ENCODE data around the gene EIF4G3.

EIF4G3 gene

DNA sequence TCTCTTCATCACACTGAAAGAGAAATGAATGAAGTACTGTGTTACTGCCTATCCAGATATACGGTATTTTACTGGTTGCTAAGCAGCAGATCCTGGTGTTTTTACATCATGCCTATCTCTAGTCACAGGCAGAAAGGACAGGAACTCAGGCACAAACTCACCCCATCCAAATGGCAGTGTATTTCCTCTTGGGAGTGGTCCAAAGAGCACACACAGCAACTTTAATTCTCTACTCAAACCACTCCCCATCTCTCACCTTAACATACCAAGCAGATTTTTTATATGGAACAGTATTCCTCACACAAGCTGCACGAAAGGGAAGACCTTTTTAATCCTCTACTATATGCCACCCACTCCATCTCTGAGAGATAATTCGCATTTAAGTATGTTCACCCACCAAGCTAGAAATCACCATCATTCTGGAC, 27.3 kb downstream of the EIF4G3 start (continued):
- TF ChIP-seq, protein P1, sequence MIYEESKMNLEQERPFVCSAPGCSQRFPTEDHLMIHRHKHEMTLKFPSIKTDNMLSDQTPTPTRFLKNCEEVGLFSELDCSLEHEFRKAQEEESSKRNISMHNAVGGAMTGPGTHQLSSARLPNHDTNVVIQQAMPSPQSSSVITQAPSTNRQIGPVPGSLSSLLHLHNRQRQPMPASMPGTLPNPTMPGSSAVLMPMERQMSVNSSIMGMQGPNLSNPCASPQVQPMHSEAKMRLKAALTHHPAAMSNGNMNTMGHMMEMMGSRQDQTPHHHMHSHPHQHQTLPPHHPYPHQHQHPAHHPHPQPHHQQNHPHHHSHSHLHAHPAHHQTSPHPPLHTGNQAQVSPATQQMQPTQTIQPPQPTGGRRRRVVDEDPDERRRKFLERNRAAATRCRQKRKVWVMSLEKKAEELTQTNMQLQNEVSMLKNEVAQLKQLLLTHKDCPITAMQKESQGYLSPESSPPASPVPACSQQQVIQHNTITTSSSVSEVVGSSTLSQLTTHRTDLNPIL (CRISPR knock-in tag; IDR thresholded peaks at IDR 0.05; ENCODE audit: low read depth), result no peak

DNA sequence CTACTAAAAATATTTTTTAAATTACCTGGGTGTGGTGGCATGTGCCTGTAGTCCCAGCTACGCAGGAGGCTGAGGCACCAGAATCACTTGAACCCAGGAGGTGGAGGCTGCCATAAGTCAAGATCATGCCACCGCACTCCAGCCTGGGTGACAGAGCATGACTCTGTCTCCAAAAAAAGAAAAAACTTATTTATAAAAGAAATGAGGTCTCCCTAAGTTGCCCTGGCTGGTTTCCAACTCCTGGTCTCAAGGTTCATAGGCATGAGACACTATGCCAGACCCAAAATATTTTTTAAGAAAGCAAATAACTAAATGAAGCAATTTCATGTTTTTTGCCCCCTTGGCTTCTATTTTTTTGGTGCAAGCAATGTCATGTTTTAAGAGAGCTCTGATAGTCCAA, 32.9 kb downstream of the EIF4G3 start:
- no peak for ATAC-seq
- no peak for TF ChIP-seq ZNF70 (CRISPR knock-in tag; IDR thresholded peaks at IDR 0.05)
- TF ChIP-seq ZNF565 (CRISPR knock-in tag; conservative IDR thresholded peaks at IDR 0.05; ENCODE audit: low read depth), result no peak
- TF ChIP-seq ZFP3 (CRISPR knock-in tag; IDR thresholded peaks at IDR 0.05), result no peak
- TF ChIP-seq ARNTL (CRISPR knock-in tag; IDR thresholded peaks at IDR 0.05; ENCODE audit: borderline replicate concordance, low read depth), result no peak
- TF ChIP-seq, protein P1 (CRISPR knock-in tag; IDR thresholded peaks at IDR 0.05; ENCODE audit: low read depth), result no peak
- TF ChIP-seq, protein P2, sequence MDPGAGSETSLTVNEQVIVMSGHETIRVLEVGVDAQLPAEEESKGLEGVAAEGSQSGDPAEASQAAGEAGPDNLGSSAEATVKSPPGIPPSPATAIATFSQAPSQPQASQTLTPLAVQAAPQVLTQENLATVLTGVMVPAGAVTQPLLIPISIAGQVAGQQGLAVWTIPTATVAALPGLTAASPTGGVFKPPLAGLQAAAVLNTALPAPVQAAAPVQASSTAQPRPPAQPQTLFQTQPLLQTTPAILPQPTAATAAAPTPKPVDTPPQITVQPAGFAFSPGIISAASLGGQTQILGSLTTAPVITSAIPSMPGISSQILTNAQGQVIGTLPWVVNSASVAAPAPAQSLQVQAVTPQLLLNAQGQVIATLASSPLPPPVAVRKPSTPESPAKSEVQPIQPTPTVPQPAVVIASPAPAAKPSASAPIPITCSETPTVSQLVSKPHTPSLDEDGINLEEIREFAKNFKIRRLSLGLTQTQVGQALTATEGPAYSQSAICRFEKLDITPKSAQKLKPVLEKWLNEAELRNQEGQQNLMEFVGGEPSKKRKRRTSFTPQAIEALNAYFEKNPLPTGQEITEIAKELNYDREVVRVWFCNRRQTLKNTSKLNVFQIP (CRISPR knock-in tag; IDR thresholded peaks at IDR 0.05; ENCODE audit: borderline replicate concordance, low read depth), result no peak
- TF ChIP-seq ZC3H10 (CRISPR knock-in tag; IDR thresholded peaks at IDR 0.05), result no peak
- TF ChIP-seq, protein P3, sequence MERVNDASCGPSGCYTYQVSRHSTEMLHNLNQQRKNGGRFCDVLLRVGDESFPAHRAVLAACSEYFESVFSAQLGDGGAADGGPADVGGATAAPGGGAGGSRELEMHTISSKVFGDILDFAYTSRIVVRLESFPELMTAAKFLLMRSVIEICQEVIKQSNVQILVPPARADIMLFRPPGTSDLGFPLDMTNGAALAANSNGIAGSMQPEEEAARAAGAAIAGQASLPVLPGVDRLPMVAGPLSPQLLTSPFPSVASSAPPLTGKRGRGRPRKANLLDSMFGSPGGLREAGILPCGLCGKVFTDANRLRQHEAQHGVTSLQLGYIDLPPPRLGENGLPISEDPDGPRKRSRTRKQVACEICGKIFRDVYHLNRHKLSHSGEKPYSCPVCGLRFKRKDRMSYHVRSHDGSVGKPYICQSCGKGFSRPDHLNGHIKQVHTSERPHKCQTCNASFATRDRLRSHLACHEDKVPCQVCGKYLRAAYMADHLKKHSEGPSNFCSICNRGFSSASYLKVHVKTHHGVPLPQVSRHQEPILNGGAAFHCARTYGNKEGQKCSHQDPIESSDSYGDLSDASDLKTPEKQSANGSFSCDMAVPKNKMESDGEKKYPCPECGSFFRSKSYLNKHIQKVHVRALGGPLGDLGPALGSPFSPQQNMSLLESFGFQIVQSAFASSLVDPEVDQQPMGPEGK (CRISPR knock-in tag; IDR thresholded peaks at IDR 0.05; ENCODE audit: borderline replicate concordance), result no peak
- TF ChIP-seq, protein P4, sequence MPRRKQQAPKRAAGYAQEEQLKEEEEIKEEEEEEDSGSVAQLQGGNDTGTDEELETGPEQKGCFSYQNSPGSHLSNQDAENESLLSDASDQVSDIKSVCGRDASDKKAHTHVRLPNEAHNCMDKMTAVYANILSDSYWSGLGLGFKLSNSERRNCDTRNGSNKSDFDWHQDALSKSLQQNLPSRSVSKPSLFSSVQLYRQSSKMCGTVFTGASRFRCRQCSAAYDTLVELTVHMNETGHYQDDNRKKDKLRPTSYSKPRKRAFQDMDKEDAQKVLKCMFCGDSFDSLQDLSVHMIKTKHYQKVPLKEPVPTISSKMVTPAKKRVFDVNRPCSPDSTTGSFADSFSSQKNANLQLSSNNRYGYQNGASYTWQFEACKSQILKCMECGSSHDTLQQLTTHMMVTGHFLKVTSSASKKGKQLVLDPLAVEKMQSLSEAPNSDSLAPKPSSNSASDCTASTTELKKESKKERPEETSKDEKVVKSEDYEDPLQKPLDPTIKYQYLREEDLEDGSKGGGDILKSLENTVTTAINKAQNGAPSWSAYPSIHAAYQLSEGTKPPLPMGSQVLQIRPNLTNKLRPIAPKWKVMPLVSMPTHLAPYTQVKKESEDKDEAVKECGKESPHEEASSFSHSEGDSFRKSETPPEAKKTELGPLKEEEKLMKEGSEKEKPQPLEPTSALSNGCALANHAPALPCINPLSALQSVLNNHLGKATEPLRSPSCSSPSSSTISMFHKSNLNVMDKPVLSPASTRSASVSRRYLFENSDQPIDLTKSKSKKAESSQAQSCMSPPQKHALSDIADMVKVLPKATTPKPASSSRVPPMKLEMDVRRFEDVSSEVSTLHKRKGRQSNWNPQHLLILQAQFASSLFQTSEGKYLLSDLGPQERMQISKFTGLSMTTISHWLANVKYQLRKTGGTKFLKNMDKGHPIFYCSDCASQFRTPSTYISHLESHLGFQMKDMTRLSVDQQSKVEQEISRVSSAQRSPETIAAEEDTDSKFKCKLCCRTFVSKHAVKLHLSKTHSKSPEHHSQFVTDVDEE (CRISPR knock-in tag; IDR thresholded peaks at IDR 0.05), result no peak
- TF ChIP-seq TOX (CRISPR knock-in tag; IDR thresholded peaks at IDR 0.05; ENCODE audit: borderline replicate concordance), result no peak
- no peak for TF ChIP-seq RARB (CRISPR knock-in tag; IDR thresholded peaks at IDR 0.05)
- TF ChIP-seq GLIS3 (CRISPR knock-in tag; IDR thresholded peaks at IDR 0.05), result no peak
- no peak for TF ChIP-seq PPARA (CRISPR knock-in tag; IDR thresholded peaks at IDR 0.05; ENCODE audit: borderline replicate concordance)
- TF ChIP-seq ZFP30 (CRISPR knock-in tag; IDR thresholded peaks at IDR 0.05), result no peak
- no peak for TF ChIP-seq ESRRG (CRISPR knock-in tag; IDR thresholded peaks at IDR 0.05)
- no peak for TF ChIP-seq TCF4 (CRISPR knock-in tag; IDR thresholded peaks at IDR 0.05; ENCODE audit: borderline replicate concordance)
- no peak for TF ChIP-seq BACH2 (CRISPR knock-in tag; IDR thresholded peaks at IDR 0.05; ENCODE audit: borderline replicate concordance)
- TF ChIP-seq ZNF8 (CRISPR knock-in tag; IDR thresholded peaks at IDR 0.05), result no peak
- no peak for TF ChIP-seq CSDC2 (CRISPR knock-in tag; IDR thresholded peaks at IDR 0.05)

DNA sequence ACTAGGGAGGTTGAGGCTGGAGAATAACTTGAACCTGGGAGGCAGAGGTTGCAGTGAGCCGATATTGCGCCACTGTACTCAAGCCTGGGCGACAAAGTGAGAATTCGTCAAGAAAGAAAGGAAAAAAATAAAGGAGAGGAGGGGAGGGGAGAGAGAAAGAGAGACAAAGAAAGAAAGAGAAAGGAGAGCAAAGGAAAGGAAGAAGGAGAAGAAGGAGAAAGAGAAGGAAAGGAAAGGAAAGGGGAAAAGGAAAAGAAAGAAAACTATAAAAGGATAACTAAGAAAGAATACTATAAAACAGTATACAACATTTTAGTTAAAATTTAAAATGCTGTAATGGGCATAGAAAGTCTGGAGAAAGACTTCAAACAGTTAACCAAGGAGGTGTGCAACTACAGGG, 33.6 kb downstream of the EIF4G3 start:
- ATAC-seq, result no peak
- TF ChIP-seq RARB (CRISPR knock-in tag; IDR thresholded peaks at IDR 0.05) (no peak), ZFP30 (CRISPR knock-in tag; IDR thresholded peaks at IDR 0.05) (no peak), ZC3H10 (CRISPR knock-in tag; IDR thresholded peaks at IDR 0.05) (no peak), ZNF8 (CRISPR knock-in tag; IDR thresholded peaks at IDR 0.05) (no peak), SNAI2 (CRISPR knock-in tag; IDR thresholded peaks at IDR 0.05) (no peak), ESRRG (CRISPR knock-in tag; IDR thresholded peaks at IDR 0.05) (no peak), OSR1 (CRISPR knock-in tag; IDR thresholded peaks at IDR 0.05) (no peak), CSDC2 (CRISPR knock-in tag; IDR thresholded peaks at IDR 0.05) (no peak), ISL1 (CRISPR knock-in tag; IDR thresholded peaks at IDR 0.05) (no peak), ZNF565 (CRISPR knock-in tag; conservative IDR thresholded peaks at IDR 0.05; ENCODE audit: low read depth) (no peak), PPARA (CRISPR knock-in tag; IDR thresholded peaks at IDR 0.05; ENCODE audit: borderline replicate concordance) (no peak), GLIS3 (CRISPR knock-in tag; IDR thresholded peaks at IDR 0.05) (no peak), BACH2 (CRISPR knock-in tag; IDR thresholded peaks at IDR 0.05; ENCODE audit: borderline replicate concordance) (no peak)
- TF ChIP-seq, protein P2 (CRISPR knock-in tag; IDR thresholded peaks at IDR 0.05; ENCODE audit: borderline replicate concordance, low read depth), result no peak
- TF ChIP-seq, protein P4 (CRISPR knock-in tag; IDR thresholded peaks at IDR 0.05), result no peak
